IPS DF 19.7 (cell line): ENCODE measurements around the gene SLC22A3.

Experiments used
- DNase-seq: peaks from one replicate; pipeline ENCODE4 v3.0.0-alpha.2; 2013; ENCODE audit warnings: low read depth, low spot score

SLC22A3 gene

DNA sequence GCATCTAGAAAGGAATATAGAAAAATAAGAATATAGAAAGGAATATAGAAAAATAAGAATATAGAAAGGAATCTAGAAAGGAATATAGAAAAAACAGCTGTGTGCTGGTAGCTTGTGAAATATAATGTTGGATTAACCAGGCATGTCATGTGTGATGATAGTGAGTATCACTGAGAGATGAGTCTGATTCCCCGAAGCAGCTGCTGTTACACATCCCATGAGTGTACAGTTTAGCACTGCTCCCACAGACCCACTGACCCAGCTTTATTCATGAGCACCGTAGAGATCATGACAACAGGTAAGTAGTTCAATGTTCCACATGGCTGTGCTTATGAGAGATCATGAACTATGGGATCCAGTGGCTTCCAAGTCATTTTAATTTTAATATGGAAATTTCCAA is 64.8 kb downstream of the SLC22A3 start:
- no peak for DNase-seq

GRCh38 chr6:160417146-160417545 is 69.0 kb downstream of the SLC22A3 start:
- no peak for DNase-seq

- DNase-seq, result no peak
These were observed 69.4 kb downstream of the SLC22A3 start for GRCh38 chr6:160417550-160417949.

DNA sequence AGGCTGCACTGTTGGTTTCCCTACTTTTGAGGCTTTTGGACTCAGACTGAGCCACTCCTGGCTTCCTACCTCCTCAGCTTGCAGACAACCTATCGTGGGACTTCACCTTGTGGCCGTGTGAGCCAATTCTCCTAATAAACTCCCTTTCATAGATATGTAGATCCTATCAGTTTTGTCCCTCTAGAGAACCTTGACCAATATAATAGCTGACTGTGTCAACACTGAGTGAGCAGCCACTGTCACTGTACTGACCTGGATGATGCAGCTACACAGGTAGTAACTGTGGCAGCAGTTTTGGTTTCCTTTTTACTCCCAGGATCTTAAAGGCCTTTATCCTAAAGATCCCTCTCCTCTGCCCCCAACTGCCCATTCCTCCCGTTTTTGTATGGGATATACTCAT is 70.2 kb downstream of the SLC22A3 start:
- DNase-seq, result no peak

DNA sequence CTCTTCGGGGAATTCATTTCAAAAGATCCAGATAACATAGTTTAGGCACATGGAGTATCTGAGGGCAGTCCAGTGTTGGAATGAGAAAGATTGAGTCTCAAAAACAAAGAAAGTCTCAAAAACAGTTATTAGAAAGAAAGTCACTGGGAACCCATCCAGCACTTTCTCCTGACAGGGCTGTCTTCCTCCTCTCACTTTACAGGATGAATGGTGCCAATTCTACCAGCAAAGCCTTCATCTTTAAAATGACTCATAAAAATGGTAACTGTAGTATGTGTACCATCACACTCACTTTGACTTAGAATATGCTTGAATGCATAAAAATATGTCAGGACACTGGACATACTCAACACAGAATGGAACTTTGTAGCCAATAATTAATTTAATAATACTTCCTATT is 71.3 kb downstream of the SLC22A3 start:
- DNase-seq, result no peak

GRCh38 chr6:160420253-160420968 is 72.2 kb downstream of the SLC22A3 start:
- no peak for DNase-seq

DNA sequence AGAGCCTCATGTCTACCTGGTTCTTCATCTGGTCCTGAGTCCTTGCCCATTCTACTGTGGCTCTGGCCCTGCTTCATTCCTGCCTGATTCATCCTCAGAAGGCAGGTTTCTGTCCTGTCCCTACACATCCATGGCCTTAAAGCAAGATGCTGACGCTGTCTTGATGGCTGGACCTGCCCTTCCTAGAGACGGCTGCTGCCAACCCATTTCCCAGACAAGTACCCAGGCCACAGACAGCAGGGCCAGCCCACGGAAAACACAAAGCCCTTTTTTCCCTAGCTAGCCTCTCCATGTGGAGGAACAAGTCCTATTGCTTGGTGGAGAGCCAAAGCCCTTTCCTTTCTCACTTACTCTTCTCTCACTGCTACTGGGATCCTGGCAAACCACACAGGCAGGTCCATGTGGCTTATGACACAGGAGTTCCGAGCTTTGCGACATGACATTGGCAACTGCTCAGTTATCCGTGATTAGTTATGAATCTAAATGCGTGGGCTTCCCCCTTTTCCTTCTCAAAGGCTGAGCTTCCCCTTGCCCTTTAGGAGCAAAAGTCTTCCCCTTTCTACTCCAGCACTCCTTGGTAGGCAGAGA is 72.9 kb downstream of the SLC22A3 start:
- DNase-seq, result no peak

DNA sequence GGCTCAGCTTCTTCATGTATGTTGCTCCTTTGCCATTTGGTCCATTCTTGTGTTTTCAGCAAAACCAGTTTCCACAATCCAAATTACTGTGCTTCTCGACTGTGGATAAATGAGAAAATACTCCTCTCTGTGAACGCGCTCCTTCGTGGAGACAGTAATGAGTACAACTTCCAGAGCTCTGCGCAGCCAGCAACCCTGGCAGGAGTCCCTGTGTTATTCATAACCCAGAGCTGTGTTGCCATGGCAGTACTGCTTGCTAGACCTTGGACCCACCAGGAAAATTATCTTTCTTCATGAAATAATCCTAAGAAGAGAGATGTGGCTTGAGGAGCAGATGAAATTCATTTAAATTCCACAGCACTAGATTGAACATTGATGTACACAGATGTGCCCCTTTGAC is 73.7 kb downstream of the SLC22A3 start:
- no peak for DNase-seq

DNA sequence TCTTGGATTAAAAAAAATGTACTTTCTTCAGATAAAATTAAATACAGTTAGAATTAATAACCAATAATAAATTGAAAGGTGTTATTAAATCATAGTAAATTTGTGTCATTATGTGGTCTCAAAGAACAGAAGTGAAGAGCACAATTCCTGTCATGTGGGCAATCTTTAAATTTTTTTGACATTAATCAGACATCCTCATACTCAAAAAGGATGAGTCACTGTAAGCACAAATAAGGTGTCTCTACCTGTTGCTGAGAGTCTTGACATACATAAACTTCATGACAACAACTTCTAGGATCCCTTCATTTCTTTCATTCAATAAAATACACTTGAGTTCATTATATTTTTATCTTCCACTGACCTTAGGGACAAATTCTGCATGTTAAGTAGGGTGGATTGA is 76.1 kb downstream of the SLC22A3 start:
- no peak for DNase-seq

GRCh38 chr6:160426136-160426535 is 78.0 kb downstream of the SLC22A3 start:
- no peak for DNase-seq

DNA sequence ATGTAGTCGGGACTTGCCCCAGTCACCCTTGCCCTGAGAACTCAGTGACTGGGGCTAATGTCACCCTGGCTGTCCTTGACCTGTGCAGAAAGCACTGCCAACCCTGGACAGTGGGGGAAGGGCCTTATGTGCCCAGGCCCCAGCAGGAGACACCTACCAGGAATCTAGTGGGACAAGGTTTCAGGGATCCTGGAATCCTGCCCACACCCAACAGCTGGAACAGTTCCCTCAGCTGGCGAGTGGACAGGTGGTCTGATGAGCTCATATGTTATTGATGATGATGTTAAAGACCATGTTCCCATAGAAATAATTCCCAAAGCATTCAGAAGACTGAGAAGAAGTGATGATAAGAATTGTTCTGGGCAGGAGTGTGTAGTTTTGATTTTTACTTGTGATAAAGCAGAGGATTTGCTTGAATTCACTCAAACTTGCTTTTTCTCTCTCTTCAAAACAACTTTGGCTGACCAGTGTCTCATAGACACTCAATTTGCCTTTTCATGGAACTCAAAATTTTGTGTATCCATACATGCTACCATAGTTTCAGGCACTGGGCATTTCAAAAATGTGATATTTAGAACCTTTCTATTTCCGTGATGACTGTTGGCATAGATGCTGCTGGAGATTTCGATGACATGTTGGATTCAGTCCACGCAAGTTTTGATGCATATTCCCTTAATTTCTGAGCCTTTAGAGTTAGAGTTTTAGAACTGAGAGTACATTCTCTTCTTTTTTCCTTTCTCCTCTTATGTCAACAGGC is 79.3 kb downstream of the SLC22A3 start:
- no peak for DNase-seq

DNA sequence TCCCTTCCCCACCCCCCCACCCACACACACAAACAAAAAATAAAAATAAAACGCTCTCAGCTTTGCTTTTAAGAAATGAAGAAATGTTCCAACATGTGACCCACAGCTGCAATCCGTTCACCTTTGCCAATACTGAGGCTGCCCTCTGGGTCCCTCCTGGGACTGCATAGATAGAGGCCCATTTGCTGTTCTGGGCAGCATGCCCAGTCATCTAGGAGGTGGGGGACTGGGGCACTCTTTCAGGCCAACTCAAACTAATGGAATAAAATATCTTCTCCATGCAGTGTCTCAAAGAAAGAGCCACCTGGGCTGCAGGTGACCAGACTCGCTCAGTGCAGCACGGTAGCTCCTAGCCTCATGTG is 79.9 kb downstream of the SLC22A3 start:
- no peak for DNase-seq

- DNase-seq, result peak; percentile 35
These were observed 80.8 kb downstream of the SLC22A3 start for GRCh38 chr6:160428818-160429619.

GRCh38 chr6:160429620-160429895 is 81.4 kb downstream of the SLC22A3 start:
- no peak for DNase-seq

DNA sequence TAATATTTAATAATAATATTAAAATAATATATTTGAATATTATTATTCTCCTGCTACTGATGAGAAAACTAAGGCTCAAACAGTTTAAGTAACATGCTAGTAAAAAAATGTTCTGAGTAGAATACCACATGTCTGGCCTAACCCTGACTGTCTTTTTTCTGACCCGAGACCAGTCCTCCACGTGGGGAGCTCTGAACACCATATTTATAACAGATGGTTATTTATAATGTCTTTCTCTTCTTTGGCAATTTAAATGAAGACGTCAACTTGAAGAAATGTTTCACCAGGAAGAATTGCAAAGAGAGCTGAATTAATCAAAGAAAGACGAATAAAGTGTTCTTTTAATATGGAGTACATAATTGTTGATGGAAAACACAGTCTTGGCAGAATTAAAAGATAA is 82.0 kb downstream of the SLC22A3 start:
- no peak for DNase-seq

GRCh38 chr6:160430751-160431150 is 82.6 kb downstream of the SLC22A3 start:
- DNase-seq, result no peak

GRCh38 chr6:160431226-160431625 is 83.0 kb downstream of the SLC22A3 start:
- no peak for DNase-seq

- no peak for DNase-seq
These were observed 83.7 kb downstream of the SLC22A3 start for GRCh38 chr6:160431791-160432404.

DNA sequence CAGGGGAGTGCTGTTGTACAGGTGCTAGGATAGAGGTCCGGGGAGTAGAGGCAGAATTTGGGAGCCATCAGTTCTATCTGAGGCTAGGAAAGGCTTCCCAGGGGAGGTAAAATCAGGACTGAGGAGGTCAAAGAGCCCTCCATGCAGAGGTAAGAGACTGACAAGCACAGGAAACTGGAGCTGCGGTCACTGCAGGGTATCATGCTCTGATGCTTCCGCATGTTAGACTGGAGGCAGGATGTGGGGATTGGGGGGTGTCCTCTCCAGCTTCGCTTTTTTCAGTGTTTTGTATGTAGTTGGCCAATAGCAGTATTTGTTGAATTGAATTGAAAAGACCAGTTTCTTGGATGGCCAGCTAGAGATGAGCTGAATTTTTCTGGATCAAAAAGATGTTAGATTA is 87.8 kb downstream of the SLC22A3 start:
- DNase-seq, result no peak

- no peak for DNase-seq
These were observed 89.0 kb downstream of the SLC22A3 start for GRCh38 chr6:160437154-160437553.

GRCh38 chr6:160437775-160438174 is 89.6 kb downstream of the SLC22A3 start:
- DNase-seq, result no peak

DNA sequence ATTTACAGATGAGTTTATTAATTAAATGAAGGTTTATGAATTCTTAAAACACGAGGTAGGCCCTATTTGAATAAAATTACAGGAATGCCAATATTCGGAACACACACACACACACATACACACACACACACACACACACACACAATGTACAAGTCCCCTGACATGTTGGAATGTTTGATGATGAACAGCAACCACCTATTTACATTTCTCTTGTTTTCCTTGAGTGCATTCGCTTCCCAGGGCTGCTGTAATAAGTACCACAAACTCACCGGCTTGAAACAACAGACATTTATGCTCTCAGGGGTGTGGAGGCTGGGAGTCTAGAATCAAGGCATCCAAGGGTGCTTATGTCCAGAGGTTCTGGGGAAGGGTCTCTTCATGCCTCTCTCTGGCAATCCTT is 90.3 kb downstream of the SLC22A3 start:
- no peak for DNase-seq
